Measurements from ENCODE around the gene JSRP1.

The JSRP1 gene

DNA sequence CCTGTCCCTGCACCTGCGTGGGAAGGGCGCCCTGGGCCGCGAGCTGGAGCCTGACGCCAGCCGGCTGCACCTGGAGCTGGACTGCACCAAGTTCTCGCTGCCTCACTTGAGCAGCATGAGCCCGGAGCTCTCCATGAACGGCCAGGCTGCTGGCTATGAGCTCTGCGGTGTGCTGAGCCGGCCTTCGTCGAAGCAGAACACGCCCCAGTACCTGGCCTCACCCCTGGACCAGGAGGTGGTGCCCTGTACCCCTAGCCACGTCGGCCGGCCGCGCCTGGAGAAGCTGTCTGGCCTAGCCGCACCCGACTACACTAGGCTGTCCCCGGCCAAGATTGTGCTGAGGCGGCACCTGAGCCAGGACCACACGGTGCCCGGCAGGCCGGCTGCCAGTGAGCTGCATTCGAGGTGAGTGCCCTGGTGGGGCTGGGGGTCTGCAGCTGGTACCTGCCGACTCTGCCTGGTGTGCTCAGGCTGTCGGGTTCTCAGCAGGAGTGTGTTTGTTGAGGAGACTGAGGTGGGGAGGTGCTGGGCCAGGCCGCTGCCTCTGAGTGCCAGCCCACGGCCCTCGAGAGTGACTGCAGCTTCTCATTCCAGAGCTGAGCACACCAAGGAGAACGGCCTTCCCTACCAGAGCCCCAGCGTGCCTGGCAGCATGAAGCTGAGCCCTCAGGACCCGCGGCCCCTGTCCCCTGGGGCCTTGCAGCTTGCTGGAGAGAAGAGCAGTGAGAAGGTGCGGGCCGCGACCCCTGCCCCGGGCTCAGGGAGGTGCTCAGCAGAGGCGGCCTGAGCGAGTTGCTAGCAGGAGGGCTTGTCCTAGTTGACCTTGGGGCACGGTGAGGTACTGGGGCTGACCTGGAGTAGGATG is 39.6 kb downstream of the JSRP1 start:
- no peak for DNase-seq

DNA sequence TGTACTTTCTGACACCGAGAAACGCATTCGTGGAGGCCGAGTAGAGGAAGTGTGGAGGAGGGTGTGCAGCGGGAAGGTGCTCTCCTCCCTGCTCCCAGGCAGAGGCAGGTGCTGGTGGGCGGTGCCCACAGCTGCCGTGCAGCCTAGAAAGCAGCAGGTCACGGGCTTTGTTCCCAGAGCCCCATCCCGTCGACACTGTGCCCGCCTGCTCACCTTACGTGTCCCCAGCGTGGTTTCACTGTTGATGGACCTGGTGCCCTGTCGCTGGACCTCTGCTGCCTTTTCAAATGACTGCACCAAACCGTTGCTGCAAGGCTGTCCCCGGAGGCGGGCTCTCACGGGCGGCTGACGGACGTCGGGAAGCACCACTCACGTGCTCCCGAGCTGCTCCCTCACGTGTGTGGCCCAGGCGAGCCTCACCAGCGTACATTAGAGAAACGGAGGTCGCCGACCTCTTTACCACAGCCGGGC is 40.9 kb downstream of the JSRP1 start:
- DNase-seq, result no peak

- no peak for DNase-seq
Observed at GRCh38 chr19:2214251-2214650, 42.0 kb downstream of the JSRP1 start.

- no peak for DNase-seq
Observed at GRCh38 chr19:2213799-2214198, 42.4 kb downstream of the JSRP1 start.

DNA sequence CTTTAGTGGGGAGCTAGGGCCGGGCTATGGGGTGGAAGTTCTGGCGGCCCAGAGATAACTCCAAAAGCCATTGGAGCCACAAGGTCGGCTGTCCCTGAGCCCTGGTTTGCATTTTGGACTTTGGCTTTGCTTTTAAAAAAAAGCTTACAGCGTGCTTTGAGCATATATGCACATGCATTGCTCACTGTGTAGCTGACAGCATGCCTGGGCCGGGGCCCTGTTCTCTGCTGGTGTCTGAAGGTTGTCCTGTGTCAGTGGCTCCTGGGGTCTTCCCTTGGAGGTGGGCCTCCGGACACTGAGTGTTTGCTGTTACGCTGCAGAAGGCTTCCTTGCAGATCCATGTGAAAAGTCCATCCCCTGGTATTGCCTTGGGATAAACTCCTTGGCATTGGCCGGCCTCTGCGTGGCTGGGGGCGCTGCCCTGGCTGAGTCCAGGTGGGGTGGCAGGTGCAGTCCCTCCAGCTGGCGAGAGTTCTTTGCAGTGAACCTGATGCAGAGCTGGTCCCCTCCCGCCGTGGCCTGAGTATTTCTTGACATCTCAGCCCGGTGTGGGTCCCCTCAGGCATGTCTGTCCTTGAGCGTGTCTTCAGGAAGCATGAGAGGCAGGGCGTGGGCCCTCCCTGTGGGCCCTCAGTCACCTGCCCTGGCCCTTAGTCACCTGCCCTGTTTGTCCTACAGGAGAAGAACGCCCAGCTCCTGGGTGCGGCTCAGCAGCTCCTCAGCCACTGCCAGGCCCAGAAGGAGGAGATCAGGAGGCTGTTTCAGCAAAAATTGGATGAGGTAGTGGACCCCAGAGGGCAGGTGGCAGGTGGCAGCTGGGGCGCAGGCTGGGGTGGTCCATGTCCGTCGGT is 43.1 kb downstream of the JSRP1 start:
- no peak for DNase-seq

DNA sequence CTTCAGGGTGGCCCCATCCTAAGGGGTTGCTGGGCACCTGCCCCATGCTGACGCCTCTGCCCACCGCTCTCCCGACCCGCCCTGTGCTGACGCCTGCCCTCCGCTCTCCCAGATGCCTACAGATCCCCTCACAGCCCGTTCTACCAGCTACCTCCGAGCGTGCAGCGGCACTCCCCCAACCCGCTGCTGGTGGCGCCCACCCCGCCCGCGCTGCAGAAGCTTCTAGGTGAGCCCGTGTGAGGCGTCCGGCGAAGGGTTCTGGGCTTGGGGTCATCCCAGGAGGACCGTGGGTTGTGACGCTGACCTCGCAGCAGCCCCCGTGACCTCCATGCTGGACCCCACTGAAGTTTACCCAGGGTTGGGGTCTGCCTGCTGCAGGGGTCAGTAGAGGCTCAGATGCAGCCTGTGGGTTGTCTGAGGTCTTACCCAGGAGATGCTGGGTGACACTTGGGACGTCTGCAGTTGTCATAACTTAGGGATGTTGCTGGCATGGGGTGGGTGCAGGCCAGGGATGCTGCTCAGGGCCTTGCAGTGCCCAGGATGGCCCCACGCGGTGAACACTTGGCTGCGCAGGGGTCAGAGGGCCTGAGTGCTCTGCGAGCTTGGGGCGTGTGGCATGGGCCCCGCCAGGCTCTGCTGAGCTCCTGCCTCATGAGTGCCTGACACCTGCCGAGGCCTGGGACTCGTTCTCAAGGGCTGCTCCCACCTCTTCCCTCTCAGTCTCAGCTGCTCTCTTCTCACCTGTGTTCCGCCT is 45.1 kb downstream of the JSRP1 start:
- no peak for DNase-seq

DNA sequence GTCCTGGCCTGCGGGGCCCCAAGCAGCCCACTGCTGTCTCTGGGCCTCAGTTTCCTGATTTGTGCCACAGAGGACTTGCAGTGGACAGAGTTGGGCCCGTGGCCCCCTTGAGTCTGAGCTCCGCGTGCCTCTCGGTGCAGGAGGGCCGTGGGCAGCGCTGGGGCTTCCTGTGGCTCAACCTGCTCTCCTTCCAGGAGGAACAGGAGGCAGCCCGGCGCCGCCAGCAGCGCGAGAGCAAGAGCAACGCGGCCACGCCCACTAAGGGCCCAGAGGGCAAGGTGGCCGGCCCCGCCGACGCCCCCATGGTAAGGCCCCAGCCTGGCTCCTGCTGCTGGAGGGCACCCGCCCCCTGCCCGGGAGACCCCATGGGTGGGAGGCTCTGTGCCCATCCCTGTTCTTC is 46.0 kb downstream of the JSRP1 start:
- no peak for DNase-seq

- no peak for DNase-seq
Observed at GRCh38 chr19:2209408-2209807, 46.8 kb downstream of the JSRP1 start.

- DNase-seq, result no peak
Observed at GRCh38 chr19:2208975-2209374, 47.2 kb downstream of the JSRP1 start.

DNA sequence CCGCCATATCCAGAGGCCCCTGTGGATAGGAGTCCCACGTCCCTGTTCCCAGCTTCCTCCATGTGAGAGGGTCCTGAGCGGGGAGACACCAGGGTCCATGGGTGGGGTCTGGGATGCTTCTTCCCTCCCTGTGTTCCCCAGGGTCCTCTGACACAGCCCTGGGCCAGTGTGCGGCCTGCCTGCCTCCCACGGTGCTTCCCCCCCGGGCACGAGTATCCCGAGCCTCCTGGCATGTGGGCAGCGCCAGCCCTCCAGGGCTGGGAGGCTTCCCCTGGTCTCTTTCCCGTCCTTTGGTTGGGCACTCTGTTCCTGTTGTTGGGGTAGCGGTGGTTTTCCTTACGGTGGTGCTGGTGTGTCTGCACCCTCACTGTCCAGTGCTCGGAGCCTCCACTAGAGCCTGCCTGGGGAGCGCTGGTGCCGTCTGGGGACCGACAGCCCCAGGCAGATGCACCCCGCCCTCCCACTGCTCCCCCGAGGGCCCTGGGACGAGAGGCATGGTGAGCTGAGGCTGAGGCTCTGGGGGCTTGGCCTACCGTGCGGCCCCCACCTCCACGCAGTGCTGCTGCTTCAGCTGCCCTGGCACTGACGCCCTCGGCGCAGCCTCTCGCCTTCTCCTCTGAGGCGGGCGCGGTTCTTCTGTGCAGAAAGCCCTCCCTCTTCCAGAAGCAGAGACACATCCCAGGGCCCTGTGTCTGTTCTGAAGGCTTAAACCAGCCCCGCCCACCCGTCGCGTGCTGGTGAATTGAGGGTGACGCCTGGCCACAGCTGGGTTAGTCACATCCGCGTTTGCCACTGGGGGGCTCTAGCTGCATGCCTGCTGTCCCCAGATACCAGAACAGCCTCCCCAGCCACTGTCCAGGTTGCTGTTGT is 48.0 kb downstream of the JSRP1 start:
- DNase-seq, result peak in 2 of 4 experiments; percentile 36 to 42

DNA sequence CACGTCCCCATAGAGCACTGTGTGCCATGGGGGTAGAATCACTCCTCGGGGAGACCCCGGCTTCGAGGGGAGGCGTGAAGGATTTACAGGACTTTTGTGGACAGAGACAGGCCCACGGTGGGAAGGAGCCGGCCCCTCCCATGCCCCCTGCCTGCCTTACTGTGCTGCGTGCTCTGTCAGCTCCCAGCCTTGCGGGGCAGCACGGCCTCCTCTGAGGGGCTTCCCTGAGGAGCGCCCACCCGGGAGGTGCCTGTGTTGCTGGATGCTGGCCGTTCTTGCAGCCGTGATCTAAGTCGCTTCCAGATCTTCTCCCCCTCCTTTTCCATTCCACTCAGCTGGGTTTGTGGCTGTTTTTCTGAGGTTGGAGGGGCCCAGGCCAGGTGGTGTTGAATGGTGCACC is 49.2 kb downstream of the JSRP1 start:
- no peak for DNase-seq

GRCh38 chr19:2202366-2202765 is 53.9 kb downstream of the JSRP1 start:
- no peak for DNase-seq

All from suppressor macrophage (primary cell).